Measurements from ENCODE around the gene TXNDC16.

The TXNDC16 gene

GRCh38 chr14:52443506-52443905 is 108.8 kb downstream of the TXNDC16 start:
- no peak for DNase-seq

- DNase-seq = no peak
These were observed 109.7 kb downstream of the TXNDC16 start for GRCh38 chr14:52442602-52443001.

GRCh38 chr14:52442166-52442565 is 110.1 kb downstream of the TXNDC16 start:
- no peak for DNase-seq

GRCh38 chr14:52439476-52439875 is 112.8 kb downstream of the TXNDC16 start:
- DNase-seq = no peak

GRCh38 chr14:52434955-52435354 is 117.3 kb downstream of the TXNDC16 start:
- no peak for DNase-seq

GRCh38 chr14:52430474-52430873 is 121.8 kb downstream of the TXNDC16 start:
- DNase-seq = no peak

GRCh38 chr14:52429451-52429850 is 122.9 kb downstream of the TXNDC16 start:
- no peak for DNase-seq

GRCh38 chr14:52427460-52427859 is 124.8 kb downstream of the TXNDC16 start:
- DNase-seq = no peak

- DNase-seq = no peak
These were observed 129.5 kb downstream of the TXNDC16 start for GRCh38 chr14:52422650-52423356.

GRCh38 chr14:52417139-52417538 is 135.2 kb downstream of the TXNDC16 start:
- DNase-seq = no peak

GRCh38 chr14:52413729-52414408 is 138.4 kb downstream of the TXNDC16 start:
- DNase-seq = no peak

GRCh38 chr14:52412426-52412825 is 139.9 kb downstream of the TXNDC16 start:
- no peak for DNase-seq

GRCh38 chr14:52405314-52405713 is 147.0 kb downstream of the TXNDC16 start:
- no peak for DNase-seq

GRCh38 chr14:52402812-52403526 is 149.3 kb downstream of the TXNDC16 start:
- no peak for DNase-seq

- no peak for DNase-seq
These were observed 151.5 kb downstream of the TXNDC16 start for GRCh38 chr14:52400846-52401245.

- DNase-seq = no peak
These were observed 152.2 kb downstream of the TXNDC16 start for GRCh38 chr14:52399921-52400595.

- no peak for DNase-seq
These were observed 153.2 kb downstream of the TXNDC16 start for GRCh38 chr14:52399104-52399503.

- DNase-seq = no peak
These were observed 154.5 kb downstream of the TXNDC16 start for GRCh38 chr14:52397844-52398243.

- DNase-seq = no peak
These were observed 156.6 kb downstream of the TXNDC16 start for GRCh38 chr14:52395728-52396127.

GRCh38 chr14:52391881-52392615 is 160.3 kb downstream of the TXNDC16 start:
- no peak for DNase-seq
